Measurements from ENCODE around the gene HACD2.

The HACD2 gene

DNA sequence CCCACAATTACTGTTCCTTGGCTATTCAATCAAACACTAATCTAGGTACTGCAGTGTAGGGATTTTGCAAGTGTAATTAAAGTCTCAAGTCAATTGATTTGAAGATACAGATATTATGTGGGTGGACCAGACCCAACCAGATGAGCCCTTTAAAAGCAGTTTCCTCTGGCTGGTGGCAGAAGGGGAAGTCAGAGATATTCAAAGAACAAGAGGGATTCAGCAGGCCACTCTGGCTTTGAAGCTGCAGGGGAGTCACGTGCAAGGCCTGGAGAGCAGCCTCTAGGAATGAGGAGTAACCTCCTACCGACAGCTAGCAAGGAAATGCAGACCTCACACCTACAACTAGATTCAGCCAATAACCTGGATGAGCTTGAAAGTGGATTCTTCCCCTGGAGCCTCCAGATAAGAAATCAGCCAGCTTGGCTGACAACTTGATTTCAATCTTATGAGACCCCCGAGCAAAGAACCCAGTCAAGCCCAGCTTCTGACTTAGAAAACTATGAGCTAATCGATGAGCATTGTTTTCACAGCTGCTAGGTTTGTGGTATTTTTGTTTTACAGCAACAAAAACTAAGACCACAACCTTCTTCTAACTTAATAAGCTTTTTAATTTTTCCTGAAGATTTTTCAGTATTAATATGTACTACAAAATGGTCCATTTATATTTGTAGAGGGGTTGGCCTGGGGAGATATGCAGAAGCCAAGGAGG is 13.4 kb downstream of the HACD2 start:
- no peak for DNase-seq (ENCODE audit: low read depth)

DNA sequence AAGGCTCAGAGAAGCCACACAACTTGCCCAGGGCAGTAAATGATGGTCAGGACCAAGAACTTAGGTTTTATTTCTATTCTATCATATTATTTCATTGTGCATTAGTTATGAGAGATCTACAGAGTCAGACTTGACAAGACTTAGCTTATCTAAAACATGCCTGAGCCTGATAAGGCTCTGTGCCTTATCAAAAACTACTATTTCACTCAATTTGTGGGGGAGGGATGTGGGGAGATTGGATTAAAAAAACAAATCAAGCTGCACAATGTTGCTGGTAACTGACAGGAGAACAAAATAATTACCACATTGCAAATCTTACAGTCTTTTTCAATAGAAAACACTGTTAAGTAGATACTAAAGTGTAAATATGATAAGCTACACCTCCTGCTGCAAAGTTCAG is 16.0 kb downstream of the HACD2 start:
- DNase-seq (ENCODE audit: low read depth) = no peak

- DNase-seq (ENCODE audit: low read depth) = no peak
Observed at GRCh38 chr3:123568034-123568433, 16.8 kb downstream of the HACD2 start.

DNA sequence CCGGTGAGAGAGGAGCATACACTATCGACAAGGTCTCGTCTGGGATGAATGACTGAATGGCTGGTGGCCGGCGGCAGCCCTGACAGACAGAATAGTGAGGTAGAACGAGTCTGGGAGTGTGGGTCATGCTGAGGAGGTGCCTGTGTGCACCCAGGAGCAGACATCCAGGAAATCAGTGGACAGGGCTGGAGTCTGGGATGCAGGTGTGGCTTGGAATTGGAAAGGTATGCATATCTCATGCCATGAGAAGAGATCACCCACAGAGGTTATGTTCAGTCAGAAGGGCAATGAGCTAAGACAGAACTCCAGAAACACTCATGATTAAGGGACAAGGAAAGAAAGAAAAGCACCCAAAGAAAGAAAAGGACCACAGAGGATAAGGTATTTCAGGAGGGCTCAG is 20.8 kb downstream of the HACD2 start:
- DNase-seq (ENCODE audit: low read depth) = no peak

DNA sequence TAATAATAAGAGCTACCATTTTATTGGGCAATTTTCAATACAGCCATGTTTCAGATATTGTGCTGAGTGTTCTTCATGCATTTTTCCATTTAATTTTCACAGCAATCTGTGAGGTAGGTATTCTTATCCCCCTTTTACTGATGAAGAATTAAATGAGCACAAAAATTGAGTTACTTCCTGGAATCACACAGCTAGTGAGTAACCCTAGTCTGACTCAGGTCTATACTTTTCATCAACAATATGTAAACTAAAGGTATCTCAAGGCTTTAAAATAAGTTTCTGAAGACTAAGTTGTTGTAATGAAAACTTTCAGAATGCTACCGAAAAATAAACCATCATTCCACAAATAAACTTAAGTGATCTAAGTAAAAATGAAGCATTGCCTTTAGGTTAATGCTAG is 22.3 kb downstream of the HACD2 start:
- no peak for DNase-seq (ENCODE audit: low read depth)

GRCh38 chr3:123561188-123561587 is 23.7 kb downstream of the HACD2 start:
- no peak for DNase-seq (ENCODE audit: low read depth)

DNA sequence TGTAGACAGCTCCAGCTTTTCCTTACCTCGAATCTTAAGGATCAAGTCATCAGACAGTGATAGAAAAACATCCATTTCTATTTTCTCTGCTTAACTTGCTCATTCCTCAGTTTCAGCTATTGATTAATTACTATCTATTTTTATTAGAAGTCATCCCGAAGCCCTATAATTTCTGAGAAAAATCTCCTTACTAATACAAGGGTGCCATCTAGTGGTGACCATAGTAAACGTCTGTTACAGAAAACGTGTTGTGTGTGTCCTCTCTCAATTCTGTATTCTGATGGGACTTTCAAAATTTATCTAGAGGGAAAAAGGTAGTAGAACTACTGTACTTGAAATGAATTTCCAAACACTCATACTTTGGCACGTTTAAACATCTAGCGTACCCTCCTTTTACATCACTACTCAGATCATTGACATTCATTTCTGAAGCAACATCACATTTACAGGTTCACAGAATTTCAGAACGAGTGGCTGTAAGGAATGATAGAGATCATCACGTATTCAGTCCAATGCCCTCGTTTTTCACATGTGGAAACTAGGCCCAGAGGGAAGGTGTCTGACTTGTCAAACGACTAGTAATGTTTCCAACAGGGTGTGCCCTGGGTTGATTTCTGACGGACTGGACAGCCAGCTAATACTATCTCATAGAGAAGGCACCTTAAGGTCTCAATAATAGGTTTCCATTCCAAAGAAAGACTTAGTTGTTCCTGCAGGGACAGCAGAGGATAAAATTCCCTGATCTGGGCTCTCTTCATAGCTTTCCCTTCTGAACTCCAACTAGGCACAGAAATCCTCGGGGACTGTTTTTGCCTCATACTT is 25.6 kb downstream of the HACD2 start:
- no peak for DNase-seq (ENCODE audit: low read depth)

DNA sequence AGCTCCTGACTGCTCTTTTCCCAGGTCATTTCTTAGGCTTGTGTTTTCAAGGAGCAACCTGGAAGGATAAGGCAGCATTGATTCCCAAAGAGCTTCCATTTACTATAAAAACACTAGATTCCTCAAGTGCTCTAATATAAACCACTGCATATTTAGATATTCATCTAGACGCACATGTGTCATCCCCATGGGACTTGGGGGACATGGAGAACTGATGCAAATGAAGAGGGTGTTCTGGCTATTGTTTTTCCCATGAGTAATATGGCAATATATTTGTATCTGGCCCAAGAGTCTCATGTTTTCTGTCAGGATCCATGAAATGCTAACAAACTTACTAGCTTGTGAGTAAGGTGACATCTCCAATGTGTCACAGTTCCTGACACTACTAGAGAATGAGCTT is 31.3 kb downstream of the HACD2 start:
- DNase-seq (ENCODE audit: low read depth) = no peak

DNA sequence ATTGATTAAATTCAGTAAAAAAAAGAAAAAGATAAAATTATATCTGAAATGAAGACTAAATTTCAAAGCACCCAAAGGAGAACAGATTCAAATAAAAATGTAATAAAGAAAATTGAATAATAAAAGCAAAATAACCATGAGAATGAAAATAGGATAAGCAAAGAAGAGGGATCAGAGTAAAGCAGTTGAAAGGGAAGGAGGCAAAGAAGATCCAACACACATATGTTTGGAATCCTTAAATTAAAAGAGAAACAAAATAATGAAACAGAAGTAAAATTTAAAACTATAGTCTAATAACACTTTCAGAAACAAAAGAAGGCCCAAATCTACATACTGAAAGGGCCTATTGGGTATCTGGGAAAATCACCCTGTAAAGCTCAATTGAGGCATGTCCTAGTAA is 32.1 kb downstream of the HACD2 start:
- no peak for DNase-seq (ENCODE audit: low read depth)

DNA sequence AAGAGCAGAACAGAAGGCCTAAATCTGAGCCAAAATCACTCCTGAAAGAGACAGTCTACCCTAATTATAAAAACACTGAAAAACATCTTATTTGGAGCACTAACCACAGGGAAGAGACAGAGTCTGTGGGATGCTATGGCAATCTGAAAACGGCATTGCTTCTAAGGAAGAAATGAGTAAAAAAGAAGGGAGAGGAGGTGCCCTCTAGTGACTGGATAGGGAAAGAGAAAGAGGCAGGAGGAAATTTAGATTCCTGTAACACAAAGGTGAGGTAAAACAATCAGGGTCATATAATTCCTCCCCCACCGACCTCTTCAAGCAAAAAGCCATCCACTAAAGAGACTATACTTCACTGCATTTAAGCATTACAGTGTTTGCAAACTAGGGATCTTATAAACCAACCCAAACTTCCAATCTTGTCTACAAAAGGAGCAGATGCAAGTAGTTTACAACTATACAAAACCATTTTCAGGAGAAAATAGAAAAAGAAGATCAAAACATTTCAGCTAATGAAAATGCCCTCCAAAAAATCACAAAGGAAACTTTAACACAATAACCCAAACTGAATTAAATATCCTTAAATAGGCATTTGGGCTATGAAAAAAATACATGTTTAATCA is 32.6 kb downstream of the HACD2 start:
- DNase-seq (ENCODE audit: low read depth) = no peak

DNA sequence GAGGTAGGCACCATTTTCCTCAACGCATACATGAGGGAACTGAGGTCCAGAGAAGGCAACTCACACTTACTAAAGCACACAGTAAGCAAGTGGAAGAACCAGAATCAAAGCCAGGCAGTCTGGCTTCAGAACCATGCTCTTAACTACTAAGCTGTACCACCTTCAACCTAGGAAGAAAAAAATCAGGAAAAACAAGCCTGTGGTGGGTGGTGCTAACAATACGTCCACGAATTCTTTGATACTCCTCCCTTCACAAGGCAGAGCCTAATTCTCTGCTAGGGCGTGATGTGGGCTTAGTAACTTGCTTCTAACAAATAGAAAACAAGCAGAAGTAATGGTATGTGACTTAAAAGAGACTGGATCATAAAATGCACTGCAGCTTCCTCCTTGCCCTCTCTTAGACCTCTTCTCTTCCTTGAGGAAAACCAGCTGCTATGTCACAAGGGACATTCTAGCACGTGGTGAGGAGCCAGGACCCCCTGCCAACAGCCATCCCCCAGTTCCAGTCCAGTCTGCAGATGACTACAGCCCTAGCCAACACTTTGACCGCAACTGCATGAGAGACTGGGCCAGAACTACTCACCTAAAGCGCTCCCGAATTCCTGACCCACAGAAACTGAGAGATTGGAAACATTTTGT is 36.9 kb downstream of the HACD2 start:
- no peak for DNase-seq (ENCODE audit: low read depth)

DNA sequence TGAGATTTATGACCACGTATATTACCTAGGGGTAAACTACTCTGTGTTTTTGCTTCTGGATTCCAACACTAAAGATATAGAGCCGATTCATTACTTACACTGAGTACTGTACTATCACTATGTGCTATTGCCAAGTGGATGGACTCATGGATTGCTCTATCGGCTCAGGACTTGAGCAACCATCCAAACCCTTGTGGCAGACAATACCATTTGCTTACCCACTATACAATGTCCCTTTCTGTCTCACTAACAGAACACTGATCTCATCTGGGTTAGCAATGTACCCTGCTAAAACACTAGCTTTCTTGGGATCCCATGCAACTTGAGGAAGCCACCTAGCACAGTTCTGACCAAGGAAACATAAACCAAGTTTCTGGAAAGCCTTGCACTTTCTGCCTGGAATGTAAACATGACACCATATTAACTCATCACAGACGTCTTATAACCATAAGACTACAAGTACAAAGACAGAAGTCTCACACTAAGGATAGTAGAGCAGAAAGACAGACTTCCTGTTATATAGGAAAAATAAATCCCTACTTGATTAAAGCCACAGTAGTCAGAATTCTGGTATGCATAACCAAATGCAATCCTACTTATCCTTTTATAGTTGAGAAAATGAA is 38.6 kb downstream of the HACD2 start:
- DNase-seq (ENCODE audit: low read depth) = no peak

- no peak for DNase-seq (ENCODE audit: low read depth)
Observed at GRCh38 chr3:123543950-123544349, 40.9 kb downstream of the HACD2 start.

DNA sequence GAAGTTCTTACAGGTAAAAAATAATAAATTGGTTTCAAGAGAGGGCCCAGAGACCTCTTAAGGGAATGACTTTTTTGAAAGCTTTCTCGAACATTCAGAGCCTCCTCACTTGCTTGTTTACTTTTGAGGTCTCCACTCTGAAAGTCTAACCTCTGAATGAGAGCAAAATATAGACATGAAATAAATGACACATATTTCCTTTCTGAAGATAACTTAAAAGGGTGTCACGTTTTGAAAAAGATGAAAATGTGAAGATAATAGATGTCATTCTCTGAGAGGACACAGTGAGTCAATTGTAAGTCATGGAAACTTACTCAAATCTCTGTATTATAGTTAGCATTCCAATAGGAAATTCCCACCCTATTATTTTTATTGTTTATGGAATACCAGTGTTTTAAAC is 44.6 kb downstream of the HACD2 start:
- no peak for DNase-seq (ENCODE audit: low read depth)

GRCh38 chr3:123536153-123536895 is 48.5 kb downstream of the HACD2 start:
- no peak for DNase-seq (ENCODE audit: low read depth)

DNA sequence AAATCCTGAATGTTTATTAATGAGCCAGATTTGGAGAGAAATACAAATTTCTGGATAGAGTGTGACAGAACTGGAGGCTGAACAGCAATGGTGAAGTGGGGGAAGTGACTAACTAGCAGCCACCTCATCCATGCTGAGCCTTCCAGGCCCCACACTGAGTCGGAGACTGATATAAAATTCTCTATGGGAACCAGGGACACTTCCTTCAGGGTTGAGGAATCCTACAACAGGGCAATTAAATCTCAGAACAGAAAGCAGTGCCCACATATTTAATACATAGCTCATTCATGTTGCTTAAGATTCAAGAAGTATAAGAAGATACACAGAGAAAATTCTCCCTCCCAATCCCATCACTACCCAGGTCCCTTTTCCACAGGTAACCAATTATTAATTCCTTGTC is 49.3 kb downstream of the HACD2 start:
- DNase-seq (ENCODE audit: low read depth) = no peak

DNA sequence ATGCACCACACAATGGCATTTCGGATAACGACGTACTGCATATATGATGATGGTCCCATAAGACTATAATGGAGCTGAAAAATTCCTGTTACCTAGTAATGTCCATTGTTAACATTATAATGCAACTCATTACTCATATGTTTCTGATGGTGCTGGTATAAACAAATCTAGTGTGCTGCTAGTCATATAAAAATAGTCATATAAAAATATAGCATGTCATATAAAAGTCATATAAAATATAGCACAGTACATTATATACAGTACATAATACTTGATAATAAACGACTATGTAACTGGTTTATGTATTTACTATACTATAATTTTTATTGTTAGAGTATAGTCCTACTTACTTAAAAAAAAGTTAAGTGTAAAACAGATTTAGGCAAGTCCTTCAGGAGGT is 50.6 kb downstream of the HACD2 start:
- no peak for DNase-seq (ENCODE audit: low read depth)

GRCh38 chr3:123533554-123534159 is 51.2 kb downstream of the HACD2 start:
- no peak for DNase-seq (ENCODE audit: low read depth)

DNA sequence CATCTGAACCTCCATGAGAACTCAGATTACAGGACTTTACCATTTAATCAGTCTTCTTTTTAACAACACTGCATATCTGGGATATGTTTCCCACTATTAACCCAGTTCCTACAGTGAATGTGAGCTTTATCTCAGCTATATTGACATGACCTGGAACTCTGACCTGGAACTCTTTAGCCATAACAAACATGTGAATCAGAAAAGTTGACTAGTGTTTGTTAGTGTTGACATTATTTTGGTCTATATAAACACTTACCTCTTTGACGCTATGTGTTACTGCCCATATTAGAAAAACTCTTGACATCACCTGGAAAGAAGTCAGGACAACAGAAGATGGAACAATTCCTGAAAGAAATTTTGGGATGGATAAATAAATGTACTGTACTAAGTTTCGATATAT is 56.7 kb downstream of the HACD2 start:
- no peak for DNase-seq (ENCODE audit: low read depth)

- DNase-seq (ENCODE audit: low read depth) = no peak
Observed at GRCh38 chr3:123527046-123527445, 57.8 kb downstream of the HACD2 start.

DNA sequence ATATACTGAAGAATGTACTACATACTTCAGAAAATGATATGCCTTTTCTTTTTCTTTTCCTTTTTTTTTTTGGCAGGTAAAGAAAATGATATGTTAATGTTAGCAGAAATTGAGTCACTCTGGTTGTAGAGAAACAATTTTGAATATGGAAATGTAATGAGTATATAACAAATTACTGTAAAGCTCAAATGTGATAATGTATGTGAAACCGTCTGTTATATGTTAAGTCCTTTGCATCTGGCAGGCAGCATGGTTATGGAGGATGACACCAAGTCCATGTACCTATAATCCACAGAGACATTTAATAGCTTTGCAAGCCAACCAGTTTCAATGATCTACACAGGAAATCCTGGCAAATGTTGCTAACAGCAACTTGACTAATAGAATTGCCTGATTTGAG is 58.4 kb downstream of the HACD2 start:
- DNase-seq (ENCODE audit: low read depth) = no peak

All from HS-27A (cell line).